Astrocyte (in vitro differentiated cells and primary cell): ENCODE data around the gene DSC3. TPM values are rescaled to one million over a fixed set of nuclear protein-coding genes. Genes with fewer than 3 reads are reported as not detected.
A peak's percentile ranks its signal among the peaks of the same experiment; 100 is the strongest.

Experiments used
- DNase-seq: peaks from one replicate; pipeline ENCODE4 v3.0.0-alpha.2; 2010; ENCODE audit warnings: low read depth
- FAIRE-seq: peaks from 2 replicates; lab custom pipeline; 2011; peaks lifted over from hg19 to GRCh38; lab: Jason Lieb, UNC
- H2AFZ ChIP-seq: 2 replicates; pipeline ENCODE4 v1.6.0; 2012; ENCODE audit warnings: low read depth, low read length, inconsistent platforms
- H3K27ac ChIP-seq: 2 replicates; pipeline ENCODE4 v1.5.1; 2011; ENCODE audit warnings: low read depth, low read length, inconsistent platforms
- H3K27me3 ChIP-seq: 2 replicates; pipeline ENCODE4 v1.6.0; 2011; ENCODE audit warnings: low read length, inconsistent platforms; ENCODE audit not compliant: insufficient read depth
- H3K36me3 ChIP-seq: 2 replicates; pipeline ENCODE4 v1.5.1; 2011; ENCODE audit warnings: low read length, inconsistent platforms; ENCODE audit not compliant: insufficient read depth
- H3K4me1 ChIP-seq: 2 replicates; pipeline ENCODE4 v1.5.1; 2011; ENCODE audit warnings: low read length, inconsistent platforms; ENCODE audit not compliant: insufficient read depth
- H3K4me2 ChIP-seq: 2 replicates; pipeline ENCODE4 v1.6.0; 2012; ENCODE audit warnings: low read length, inconsistent platforms
- H3K4me3 ChIP-seq: 2 replicates; pipeline ENCODE4 v1.5.1; 2011; ENCODE audit warnings: low read depth, mild to moderate bottlenecking, low read length, inconsistent platforms; ENCODE audit not compliant: insufficient read depth
- H3K79me2 ChIP-seq: 2 replicates; pipeline ENCODE4 v1.6.0; 2012; ENCODE audit warnings: mild to moderate bottlenecking, low read length, inconsistent platforms; ENCODE audit not compliant: insufficient read depth
- H3K9ac ChIP-seq: 2 replicates; pipeline ENCODE4 v1.6.0; 2012; ENCODE audit warnings: mild to moderate bottlenecking, low read length, inconsistent platforms
- H3K9me3 ChIP-seq: 2 replicates; pipeline ENCODE4 v1.5.1; 2012; ENCODE audit warnings: low read depth, mild to moderate bottlenecking, low read length, inconsistent platforms; ENCODE audit not compliant: insufficient read depth
- H4K20me1 ChIP-seq: 2 replicates; pipeline ENCODE4 v1.6.0; 2012; ENCODE audit warnings: low read length, inconsistent platforms; ENCODE audit not compliant: insufficient read depth
- H3K27ac Mint-ChIP-seq: one replicate; pipeline ENCODE4 v1.8.0; 2021; ENCODE audit warnings: mild to moderate bottlenecking, mixed read lengths; ENCODE audit not compliant: unreplicated experiment
- H3K27me3 Mint-ChIP-seq: one replicate; pipeline ENCODE4 v1.8.0; 2021; ENCODE audit warnings: low read depth, mixed read lengths; ENCODE audit not compliant: unreplicated experiment
- H3K36me3 Mint-ChIP-seq: one replicate; pipeline ENCODE4 v1.8.0; 2021; ENCODE audit warnings: low read depth, mixed read lengths; ENCODE audit not compliant: unreplicated experiment
- H3K4me1 Mint-ChIP-seq: one replicate; pipeline ENCODE4 v1.8.0; 2021; ENCODE audit warnings: low read depth, mixed read lengths; ENCODE audit not compliant: unreplicated experiment
- H3K4me3 Mint-ChIP-seq: one replicate; pipeline ENCODE4 v1.8.0; 2021; ENCODE audit warnings: mild to moderate bottlenecking, moderate library complexity, mixed read lengths; ENCODE audit not compliant: unreplicated experiment
- H3K9me3 Mint-ChIP-seq: one replicate; pipeline ENCODE4 v1.8.0; 2021; ENCODE audit warnings: mild to moderate bottlenecking, mixed read lengths; ENCODE audit not compliant: unreplicated experiment
- CTCF ChIP-seq: IDR thresholded peaks from 2 replicates; pipeline ENCODE4 v1.5.1; 2011; ENCODE audit warnings: low read depth, mild to moderate bottlenecking, inconsistent platforms, low read length, moderate library complexity; ENCODE audit not compliant: insufficient read depth
- EZH2 ChIP-seq: IDR thresholded peaks from 2 replicates; pipeline ENCODE4 v1.6.1; 2012; ENCODE audit warnings: mild to moderate bottlenecking, low read length, inconsistent platforms; ENCODE audit not compliant: insufficient read depth
- total RNA-seq: library from RNA; stranded (reverse); gene quantifications from 2 replicates; pipeline ENCODE4 v1.2.1, GENCODE V29; 2021

Gene DSC3
- total RNA-seq, 1 donor from 2014 or later = 5.2 TPM

- Histone ChIP-seq H3K4me1 (no peaks in the 10 kb centered on the region), H3K4me3 (no peak overlapping the region), H3K36me3 (no peaks in the 10 kb centered on the region), H3K9me3 (no peaks in the 10 kb centered on the region), H3K4me2 (peak overlapping the region; percentile 49), H3K27ac (peak overlapping the region; percentile 60), H4K20me1 (no peaks in the 10 kb centered on the region), H2AFZ (no peak overlapping the region), H3K79me2 (no peaks in the 10 kb centered on the region), H3K9ac (no peak overlapping the region), H3K27me3 (no peaks in the 10 kb centered on the region)
- TF ChIP-seq CTCF = no peak
- TF ChIP-seq EZH2 = no peak
- peaks cover under 1% of the 10 kb centered on the region for H3K27me3 Mint-ChIP-seq
- H3K9me3 Mint-ChIP-seq = no peaks in the 10 kb centered on the region
- H3K4me3 Mint-ChIP-seq = no peak overlapping the region
- H3K36me3 Mint-ChIP-seq = no peaks in the 10 kb centered on the region
- H3K27ac Mint-ChIP-seq = no peak overlapping the region
- peaks cover 7% of the 10 kb centered on the region for H3K4me1 Mint-ChIP-seq
- peak; percentile 21 for DNase-seq
- no peak for FAIRE-seq
Observed at GRCh38 chr18:31010601-31011000, 31.9 kb downstream of the DSC3 start.

GRCh38 chr18:30999887-31000628 lies 42.5 kb downstream of the DSC3 start:
- Histone ChIP-seq H3K36me3 (no peaks in the 10 kb centered on the region), H3K4me2 (no peak overlapping the region), H3K9ac (no peak overlapping the region), H3K4me1 (no peaks in the 10 kb centered on the region), H3K9me3 (no peaks in the 10 kb centered on the region), H3K79me2 (no peaks in the 10 kb centered on the region), H4K20me1 (no peaks in the 10 kb centered on the region), H3K27me3 (no peaks in the 10 kb centered on the region), H3K4me3 (no peak overlapping the region), H3K27ac (no peak overlapping the region), H2AFZ (no peak overlapping the region)
- Mint-ChIP-seq H3K9me3 (no peaks in the 10 kb centered on the region), H3K36me3 (no peaks in the 10 kb centered on the region), H3K4me3 (no peak overlapping the region), H3K4me1 (no peaks in the 10 kb centered on the region), H3K27me3 (no peaks in the 10 kb centered on the region), H3K27ac (no peak overlapping the region)
- FAIRE-seq (no peak), DNase-seq (no peak)
- TF ChIP-seq CTCF = no peak
- no peak for TF ChIP-seq EZH2

DNA sequence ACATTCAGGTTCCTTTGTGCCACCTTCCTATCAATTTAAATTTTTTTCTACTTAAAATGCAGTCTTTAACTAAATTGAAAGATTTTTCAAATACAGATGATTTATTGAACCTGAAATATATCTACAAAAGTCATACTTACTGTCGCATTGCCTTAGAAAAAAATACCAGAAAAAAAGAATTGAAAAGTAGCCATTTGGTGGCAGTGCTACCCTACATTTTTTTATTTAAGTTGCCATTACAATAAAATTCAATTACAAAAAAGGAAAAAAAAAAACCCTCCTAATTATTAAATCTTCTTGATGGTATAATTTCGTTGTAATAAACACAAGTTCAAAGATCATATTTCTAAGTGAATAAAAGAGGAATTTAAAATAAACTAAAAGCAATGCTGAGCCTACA lies 43.4 kb downstream of the DSC3 start:
- no peaks in the 10 kb centered on the region for H3K36me3 Mint-ChIP-seq
- H3K4me3 ChIP-seq = no peak overlapping the region
- no peak for FAIRE-seq
- no peak overlapping the region for H3K27ac ChIP-seq
- no peak overlapping the region for H3K4me2 ChIP-seq
- H3K4me1 ChIP-seq = no peaks in the 10 kb centered on the region
- no peaks in the 10 kb centered on the region for H3K27me3 Mint-ChIP-seq
- H3K4me3 Mint-ChIP-seq = no peak overlapping the region
- no peaks in the 10 kb centered on the region for H3K27me3 ChIP-seq
- no peaks in the 10 kb centered on the region for H3K9me3 ChIP-seq
- H4K20me1 ChIP-seq = no peaks in the 10 kb centered on the region
- no peaks in the 10 kb centered on the region for H3K36me3 ChIP-seq
- H3K9ac ChIP-seq = no peak overlapping the region
- TF ChIP-seq CTCF (no peak), EZH2 (no peak)
- no peaks in the 10 kb centered on the region for H3K9me3 Mint-ChIP-seq
- no peaks in the 10 kb centered on the region for H3K79me2 ChIP-seq
- H3K4me1 Mint-ChIP-seq = no peaks in the 10 kb centered on the region
- no peak for DNase-seq
- no peak overlapping the region for H3K27ac Mint-ChIP-seq
- H2AFZ ChIP-seq = no peak overlapping the region
